K562 (cell line): ENCODE measurements around the gene MAP2K4. TPM values are rescaled to one million over a fixed set of nuclear protein-coding genes. Genes with fewer than 3 reads are reported as not detected.

Experiments
- CCAR2 ChIP-seq: fragments of 200-400 bp; formaldehyde crosslinking; IDR thresholded peaks from 2 replicates; pipeline ENCODE4 v1.6.1; 2017; ENCODE audit warnings: mild to moderate bottlenecking, low read depth, low read length
- E2F8 ChIP-seq: fragments of 450-650 bp; IDR thresholded peaks from 2 replicates; pipeline ENCODE4 v1.7.1; 2018; ENCODE audit warnings: mild to moderate bottlenecking, low read depth; ENCODE audit not compliant: partially characterized antibody
- ELF4 ChIP-seq: fragments of 450-650 bp; formaldehyde crosslinking; IDR thresholded peaks from 2 replicates; pipeline ENCODE4 v1.4.0; 2022; ENCODE audit warnings: missing genetic modification characterization
- EZH2 ChIP-seq: IDR thresholded peaks from 2 replicates; pipeline ENCODE4 v1.6.1; 2012; ENCODE audit warnings: low read depth, mild to moderate bottlenecking, inconsistent platforms, low read length, borderline replicate concordance
- GATAD2A ChIP-seq: fragments of 450-650 bp; IDR thresholded peaks from 2 replicates; pipeline ENCODE4 v1.6.1; 2017
- HLTF ChIP-seq: fragments of 450-650 bp; IDR thresholded peaks from 2 replicates; pipeline ENCODE4 v1.6.1; 2016
- KDM5B ChIP-seq: fragments of 200-600 bp; sonication (generic); IDR thresholded peaks from 2 replicates; pipeline ENCODE4 v1.6.1; 2012; ENCODE audit warnings: low read depth, mild to moderate bottlenecking, moderate library complexity, low read length, control low read depth, inconsistent platforms; ENCODE audit not compliant: insufficient replicate concordance
- MEF2A ChIP-seq: IDR thresholded peaks from 2 replicates; pipeline ENCODE4 v1.6.1; 2011; ENCODE audit warnings: low read depth, mild to moderate bottlenecking, low read length, moderate library complexity; ENCODE audit not compliant: control insufficient read depth
- MNT ChIP-seq, 2 experiments: fragments of 450-650 bp; conservative IDR thresholded peaks; 2 replicates each; pipeline ENCODE4 v1.6.1; 2017; ENCODE audit warnings: mild to moderate bottlenecking in 2 of 2, moderate library complexity in 2 of 2
- NCOA6 ChIP-seq: fragments of 450-650 bp; IDR thresholded peaks from 2 replicates; pipeline ENCODE4 v1.6.1; 2017; ENCODE audit warnings: mild to moderate bottlenecking
- NFIC ChIP-seq: fragments of 450-650 bp; IDR thresholded peaks from 2 replicates; pipeline ENCODE4 v1.6.1; 2017; ENCODE audit warnings: mild to moderate bottlenecking, inconsistent platforms
- PHB2 ChIP-seq: fragments of 450-650 bp; IDR thresholded peaks from 2 replicates; pipeline ENCODE4 v1.6.1; 2017; ENCODE audit warnings: low read depth
- RBM39 ChIP-seq: fragments of 200-400 bp; formaldehyde crosslinking; optimal IDR thresholded peaks from 2 replicates; pipeline ENCODE3; 2018; ENCODE audit warnings: low read depth, low read length
- SIRT6 ChIP-seq: IDR thresholded peaks from one replicate; pipeline ENCODE4 v1.6.1; 2012; ENCODE audit warnings: low read depth, mild to moderate bottlenecking, control low read depth, inconsistent platforms, low read length, moderate library complexity
- SMARCA5 ChIP-seq: fragments of 450-650 bp; IDR thresholded peaks from 2 replicates; pipeline ENCODE4 v1.6.1; 2016
- SMARCC2 ChIP-seq: fragments of 450-650 bp; IDR thresholded peaks from 2 replicates; pipeline ENCODE4 v1.6.1; 2017; ENCODE audit warnings: antibody characterized with exemption, moderate library complexity, mild to moderate bottlenecking, low read depth
- TARDBP ChIP-seq: fragments of 450-650 bp; IDR thresholded peaks from 2 replicates; pipeline ENCODE4 v1.6.1; 2016
- TCF15 ChIP-seq: fragments of 250-450 bp; sonication (Bioruptor Pico); IDR thresholded peaks from 2 replicates; pipeline ENCODE4 v1.8.0; 2022; ENCODE audit warnings: moderate library complexity, mild to moderate bottlenecking, inconsistent platforms
- TCFL5 ChIP-seq: fragments of 250-450 bp; sonication (Bioruptor Pico); conservative IDR thresholded peaks from 2 replicates; pipeline ENCODE4 v1.6.1; 2021; ENCODE audit warnings: mild to moderate bottlenecking, moderate library complexity, matching md5 sums
- U2AF2 ChIP-seq: fragments of 200-400 bp; formaldehyde crosslinking; optimal IDR thresholded peaks from 2 replicates; pipeline ENCODE3; 2017; ENCODE audit warnings: low read depth, mild to moderate bottlenecking, low read length
- XRCC5 ChIP-seq: fragments of 200-400 bp; formaldehyde crosslinking; IDR thresholded peaks from 2 replicates; pipeline ENCODE4 v1.6.1; 2017; ENCODE audit warnings: low read depth, mild to moderate bottlenecking, low read length
- ZNF354B ChIP-seq: fragments of 250-450 bp; sonication (Bioruptor Pico); IDR thresholded peaks from 2 replicates; pipeline ENCODE4 v1.4.0; 2020
- ZNF561 ChIP-seq: fragments of 450-650 bp; formaldehyde crosslinking; conservative IDR thresholded peaks from 2 replicates; pipeline ENCODE4 v1.4.0; 2020; ENCODE audit warnings: mild to moderate bottlenecking, moderate library complexity
- polyA plus RNA-seq, 8 experiments: library from polyadenylated mRNA; depleted of rRNA in 4 of 8; stranded (reverse) in 5 of 8; unstranded in 3 of 8; fragments of >200 nt; fragmentation: Nextera tagmentation in 2 of 8; fragmentation: Illumina TruSeq in 1 of 8; extraction: Ambion mirVana in 2 of 8; extraction: Trizol in 1 of 8; gene quantifications; 2 replicates each; pipeline versions ENCODE4 v1.2.1 to v1.2.3, GENCODE V29; 2011 to 2014; ENCODE audit warnings: inconsistent platforms in 1 of 8, missing spikeins in 1 of 8
- total RNA-seq, 7 experiments: library from RNA; depleted of rRNA in 6 of 7; stranded (reverse); fragments of >200 nt in 6 of 7; fragmentation: Illumina TruSeq in 2 of 7; extraction: Trizol in 2 of 7; gene quantifications; 2 replicates each; pipeline versions ENCODE4 v1.2.1 to v1.2.3, GENCODE V29; 2011 to 2021; ENCODE audit warnings: low replicate concordance in 1 of 7
- TF ChIP-seq, protein P1 (sequence below): fragments of 250-450 bp; sonication (Bioruptor Pico); IDR thresholded peaks from 2 replicates; pipeline ENCODE4 v1.5.0; 2022; ENCODE audit warnings: mild to moderate bottlenecking

MAP2K4 gene
- total and polyA plus RNA-seq, 9 of the 15 experiments (the other 6 are each of a cell fraction or from before 2014, with no cell fraction given) = 3.0 to 15.9 (median 10.8) TPM

DNA sequence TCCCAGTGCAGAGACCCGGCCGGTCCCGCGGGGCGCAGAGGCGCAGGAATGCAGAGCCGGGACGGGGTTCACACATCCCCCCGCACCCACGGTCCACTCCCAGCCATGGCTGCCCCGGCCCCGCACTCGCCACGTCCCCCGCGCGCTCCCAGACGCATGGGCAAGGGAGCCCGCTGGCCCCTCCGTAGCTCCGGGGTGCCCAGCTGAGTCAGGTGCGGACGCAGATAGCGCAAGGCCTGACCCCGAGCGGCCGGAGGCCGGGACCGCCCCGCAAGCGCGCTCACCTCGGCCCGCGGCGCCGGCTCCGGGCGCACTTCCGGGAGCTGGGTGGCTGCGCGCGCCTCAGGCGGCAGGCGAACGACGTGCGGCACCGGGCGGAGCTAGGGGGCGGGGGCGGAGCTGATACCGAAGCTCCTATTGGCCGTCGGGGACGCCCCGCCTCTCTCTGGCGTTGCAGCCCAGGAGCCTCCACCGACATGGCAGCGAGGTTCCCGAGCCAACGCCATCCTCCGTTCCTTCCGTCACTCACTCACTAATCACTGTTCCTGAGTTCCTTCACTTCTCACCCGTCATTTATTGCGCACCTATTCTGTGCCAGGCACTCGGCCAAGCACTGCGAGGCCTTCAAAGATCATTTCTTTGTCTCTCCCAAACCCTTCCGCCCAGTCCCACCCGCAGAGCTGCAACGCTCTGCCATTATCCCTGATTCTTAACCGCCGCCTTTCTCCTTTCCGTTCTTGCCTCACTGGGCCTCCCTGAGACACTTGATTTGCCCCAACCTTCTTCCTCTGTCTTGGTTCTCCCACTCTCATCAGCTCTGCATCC lies 23.3 kb upstream of the MAP2K4 start, which contains the start of gene ZNF18 (continued):
- TF ChIP-seq E2F8 = no peak
- no peak for TF ChIP-seq U2AF2
- TF ChIP-seq ZNF561 = no peak
- TF ChIP-seq ELF4 (CRISPR knock-in tag) = no peak
- no peak for TF ChIP-seq CCAR2
- no peak for TF ChIP-seq HLTF
- no peak for TF ChIP-seq XRCC5
- TF ChIP-seq SMARCA5 = no peak
- TF ChIP-seq TCFL5 = no peak
- TF ChIP-seq TCF15 (CRISPR knock-in tag) = no peak
- no peak for TF ChIP-seq SMARCC2
- no peak for TF ChIP-seq RBM39
- no peak for TF ChIP-seq EZH2
- 0 out of 2 replicates have a peak, but pooled peaks have one; percentile 23 for TF ChIP-seq NFIC
- no peak for TF ChIP-seq PHB2
- no peak for TF ChIP-seq ZNF354B (CRISPR knock-in tag)
- TF ChIP-seq TARDBP = no peak
- TF ChIP-seq SIRT6 = no peak
- peak in 1 of 2 experiments; percentile 34; a peak in 1 of 4 replicates for TF ChIP-seq MNT (conservative IDR thresholded peaks at IDR 0.05)
- TF ChIP-seq KDM5B = peak; percentile 99
- no peak for TF ChIP-seq GATAD2A
- TF ChIP-seq MEF2A = no peak
- TF ChIP-seq, protein P1, sequence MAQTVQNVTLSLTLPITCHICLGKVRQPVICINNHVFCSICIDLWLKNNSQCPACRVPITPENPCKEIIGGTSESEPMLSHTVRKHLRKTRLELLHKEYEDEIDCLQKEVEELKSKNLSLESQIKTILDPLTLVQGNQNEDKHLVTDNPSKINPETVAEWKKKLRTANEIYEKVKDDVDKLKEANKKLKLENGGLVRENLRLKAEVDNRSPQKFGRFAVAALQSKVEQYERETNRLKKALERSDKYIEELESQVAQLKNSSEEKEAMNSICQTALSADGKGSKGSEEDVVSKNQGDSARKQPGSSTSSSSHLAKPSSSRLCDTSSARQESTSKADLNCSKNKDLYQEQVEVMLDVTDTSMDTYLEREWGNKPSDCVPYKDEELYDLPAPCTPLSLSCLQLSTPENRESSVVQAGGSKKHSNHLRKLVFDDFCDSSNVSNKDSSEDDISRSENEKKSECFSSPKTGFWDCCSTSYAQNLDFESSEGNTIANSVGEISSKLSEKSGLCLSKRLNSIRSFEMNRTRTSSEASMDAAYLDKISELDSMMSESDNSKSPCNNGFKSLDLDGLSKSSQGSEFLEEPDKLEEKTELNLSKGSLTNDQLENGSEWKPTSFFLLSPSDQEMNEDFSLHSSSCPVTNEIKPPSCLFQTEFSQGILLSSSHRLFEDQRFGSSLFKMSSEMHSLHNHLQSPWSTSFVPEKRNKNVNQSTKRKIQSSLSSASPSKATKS (CRISPR knock-in tag) = no peak
- TF ChIP-seq NCOA6 = no peak
